GM21825 (cell line): ENCODE results near the gene EIF4E2.
A peak's percentile ranks its signal among the peaks of the same experiment; 100 is the strongest.

Source experiments
- ATAC-seq: cut with Tn5 transposase; IDR thresholded peaks from one replicate; pipeline ENCODE4 v1.9.1; 2021; ENCODE audit warnings: mild to moderate bottlenecking, moderate library complexity; ENCODE audit not compliant: unreplicated experiment

Gene EIF4E2, protein sequence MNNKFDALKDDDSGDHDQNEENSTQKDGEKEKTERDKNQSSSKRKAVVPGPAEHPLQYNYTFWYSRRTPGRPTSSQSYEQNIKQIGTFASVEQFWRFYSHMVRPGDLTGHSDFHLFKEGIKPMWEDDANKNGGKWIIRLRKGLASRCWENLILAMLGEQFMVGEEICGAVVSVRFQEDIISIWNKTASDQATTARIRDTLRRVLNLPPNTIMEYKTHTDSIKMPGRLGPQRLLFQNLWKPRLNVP

DNA sequence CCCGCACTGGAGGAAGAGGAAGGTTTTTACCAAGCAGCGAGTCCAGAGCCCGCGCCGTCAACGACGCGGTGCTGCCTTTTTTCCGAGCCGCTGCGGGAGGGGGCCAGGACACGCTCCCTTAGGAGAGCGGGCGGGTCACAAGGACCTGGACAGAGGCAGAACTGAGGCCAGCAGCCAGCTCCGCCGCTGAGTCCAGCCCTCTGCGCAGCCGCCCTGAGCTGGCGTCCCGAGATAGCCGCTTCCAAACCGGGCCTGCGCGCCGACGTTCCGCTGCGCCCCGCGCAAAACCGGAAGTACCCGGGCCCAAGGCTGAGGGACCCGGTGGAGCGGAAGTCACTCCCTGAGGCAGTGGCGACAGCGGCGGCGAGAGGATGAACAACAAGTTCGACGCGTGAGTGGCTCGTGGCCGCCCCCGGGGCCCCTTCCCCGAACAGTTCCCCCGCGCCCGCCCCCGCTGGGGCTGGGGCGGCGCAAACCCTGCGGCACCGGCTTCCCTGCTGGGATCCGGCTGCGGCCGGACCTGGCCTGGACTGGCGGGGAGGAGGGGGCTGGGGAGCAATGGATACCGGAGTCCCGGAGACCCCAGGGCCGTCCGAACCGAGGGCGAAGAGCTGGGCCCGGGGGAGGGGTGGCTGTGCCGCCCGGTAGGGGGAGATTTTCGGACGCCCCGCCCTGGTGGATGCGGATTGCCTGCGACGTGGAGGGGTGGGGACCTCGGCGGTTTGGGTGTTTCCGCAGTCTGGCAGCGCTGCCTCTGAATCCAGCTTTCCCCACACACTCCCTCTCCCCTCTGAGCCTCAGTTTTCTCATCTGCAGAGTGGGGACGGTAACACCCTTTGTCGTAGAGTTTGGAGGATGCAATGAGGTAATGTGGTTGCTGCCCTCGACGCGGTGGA, at the start of gene EIF4E2, which contains the start of gene TIGD1:
TSS of gene EIF4E2 (plus strand) at position 336 of the 896 bp plus-strand sequence. CDS start at position 372, 36 bp downstream.
TSS of gene TIGD1 (minus strand) at position 204 of the 896 bp plus-strand sequence. CDS start 675 bp downstream, outside the sequence.
- peak; percentile 89 for ATAC-seq

DNA sequence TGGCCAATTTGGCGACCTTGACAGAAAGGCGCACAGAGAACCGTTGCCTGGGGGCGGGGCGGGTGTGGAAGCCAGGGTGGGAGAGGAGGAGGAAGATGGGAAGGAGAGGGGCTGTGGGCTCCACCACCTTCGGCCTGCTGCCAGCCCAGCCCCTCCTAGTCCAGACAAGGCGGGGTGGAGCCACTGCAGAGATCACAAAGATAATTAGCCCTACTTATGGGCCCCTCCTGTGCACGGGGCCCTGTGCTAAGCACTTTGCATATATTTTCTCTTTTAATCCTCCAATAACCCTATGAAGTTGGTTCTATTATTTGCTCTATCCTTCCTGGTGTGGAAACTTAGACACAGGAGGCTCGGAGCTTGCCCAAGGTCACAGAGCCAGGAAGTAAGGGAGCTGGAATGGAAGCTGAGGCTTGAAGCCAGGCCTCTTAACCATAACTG, 49.1 kb upstream of the EIF4E2 start:
- ATAC-seq = no peak

DNA sequence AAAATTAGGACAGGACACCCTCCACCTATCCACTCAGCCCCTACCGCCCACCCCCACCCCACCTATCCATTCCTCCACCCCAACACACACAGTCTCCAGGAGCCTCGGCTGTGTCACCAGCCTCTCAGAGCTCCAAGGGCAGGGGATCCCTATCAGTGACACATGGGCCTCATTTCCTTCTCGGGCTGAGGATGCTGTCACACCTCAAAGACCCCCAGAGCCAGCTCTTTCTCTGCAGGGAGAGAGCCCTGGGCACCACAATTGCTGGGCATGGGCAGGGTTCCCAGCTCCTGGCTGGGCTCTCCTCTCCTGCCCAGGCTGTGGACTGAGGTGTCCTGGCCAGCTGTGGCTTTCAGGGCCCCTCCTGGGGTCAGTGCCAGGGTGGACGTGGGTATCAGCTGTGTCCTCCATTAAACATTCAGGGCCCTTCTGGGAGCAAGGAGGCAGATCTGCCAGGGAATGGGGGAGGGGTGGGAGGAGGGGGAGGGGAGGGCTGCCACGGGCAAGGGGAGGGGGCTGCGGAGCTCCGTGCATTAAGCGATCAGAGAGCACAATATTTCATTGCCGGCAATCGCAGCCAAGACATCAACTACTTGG, 48.6 kb upstream of the EIF4E2 start:
- ATAC-seq = no peak

DNA sequence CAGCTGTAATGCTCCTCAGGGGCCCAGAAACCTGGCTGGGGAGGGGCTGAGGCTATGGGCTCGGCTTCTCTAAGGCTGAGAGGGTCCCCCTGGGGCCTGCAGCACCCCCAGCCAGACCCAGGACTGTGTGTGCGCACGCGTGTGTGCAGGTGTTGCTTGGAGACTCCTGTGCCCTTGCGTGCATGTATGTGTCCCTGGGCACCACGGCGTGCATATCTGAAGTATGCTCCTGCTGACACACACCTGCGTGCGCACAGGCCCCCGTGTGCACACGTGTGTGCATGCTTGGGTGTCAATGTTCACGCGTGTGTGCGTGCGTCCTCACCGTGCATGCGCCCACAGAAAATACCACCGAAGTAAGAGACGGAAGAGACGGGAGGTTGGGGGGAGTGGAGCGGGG, 48.0 kb upstream of the EIF4E2 start:
- no peak for ATAC-seq

DNA sequence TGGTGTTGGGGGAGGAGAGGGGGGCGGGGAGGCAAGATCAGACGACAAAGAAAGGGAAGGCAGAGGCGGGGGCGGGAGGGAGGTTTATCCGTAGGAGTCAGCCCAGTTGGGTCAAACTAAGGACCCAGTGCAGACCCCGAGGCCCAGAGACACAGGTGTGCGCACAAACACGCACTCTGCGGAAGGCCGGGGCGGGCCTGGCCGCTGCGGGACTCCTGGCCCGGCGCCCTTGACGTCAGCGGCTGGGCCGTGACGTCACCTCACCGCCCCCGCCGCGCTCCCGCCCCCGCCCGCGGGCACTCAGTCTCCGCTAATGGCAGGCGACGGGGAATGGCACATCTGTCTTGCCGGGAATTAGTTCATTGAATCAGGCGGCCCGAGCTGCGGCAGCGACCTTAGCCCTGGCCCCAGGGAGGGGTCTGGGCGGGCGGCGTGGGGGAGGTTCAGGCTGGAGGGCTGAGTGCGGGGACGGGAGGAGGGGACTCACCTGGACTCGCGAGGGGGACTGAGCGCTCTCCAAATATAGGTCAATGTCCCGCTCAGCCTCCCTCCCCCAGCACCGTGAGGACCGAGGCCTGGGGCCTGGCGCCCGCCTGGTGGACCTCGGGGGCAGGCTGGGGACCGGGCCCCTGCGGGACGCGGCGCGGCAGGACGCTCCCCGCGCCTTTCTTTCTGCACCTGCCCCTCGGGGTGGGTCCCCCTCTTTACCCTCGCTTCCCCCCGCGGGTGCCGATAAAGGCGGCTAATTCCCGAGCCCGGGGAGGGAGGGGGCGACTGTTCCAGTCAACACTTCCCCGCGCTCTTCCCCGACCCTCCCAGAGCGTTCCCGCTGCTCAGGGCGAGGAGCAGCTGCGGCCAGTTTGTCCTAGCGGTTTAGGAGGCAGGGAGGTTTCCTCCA, 47.3 kb upstream of the EIF4E2 start:
- ATAC-seq = no peak

DNA sequence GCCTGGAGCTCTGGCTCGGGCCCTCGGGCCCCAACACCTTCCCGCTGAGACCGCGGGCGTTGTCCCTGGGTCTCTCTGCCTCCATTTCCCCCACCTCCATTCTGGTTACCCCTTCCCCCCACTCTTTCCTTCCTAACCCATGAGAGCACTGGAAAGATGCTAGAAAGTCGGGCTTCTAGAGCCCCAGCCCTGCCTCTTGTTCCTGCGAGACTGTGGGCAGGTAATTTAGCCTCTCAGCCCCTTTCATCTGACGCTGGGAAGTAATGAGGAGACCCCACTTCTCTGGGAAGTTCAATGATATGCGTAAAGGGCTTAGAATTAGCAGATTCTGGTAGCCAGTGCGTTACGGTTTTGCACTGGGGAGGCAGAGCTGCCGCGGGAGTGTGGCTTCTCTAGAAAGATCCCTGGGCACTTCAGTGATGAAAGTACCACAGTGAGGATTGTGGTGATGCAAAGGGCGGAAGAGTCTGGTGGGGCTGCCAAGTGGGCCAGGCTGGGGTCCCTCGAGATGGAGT, 46.6 kb upstream of the EIF4E2 start:
- ATAC-seq = no peak

DNA sequence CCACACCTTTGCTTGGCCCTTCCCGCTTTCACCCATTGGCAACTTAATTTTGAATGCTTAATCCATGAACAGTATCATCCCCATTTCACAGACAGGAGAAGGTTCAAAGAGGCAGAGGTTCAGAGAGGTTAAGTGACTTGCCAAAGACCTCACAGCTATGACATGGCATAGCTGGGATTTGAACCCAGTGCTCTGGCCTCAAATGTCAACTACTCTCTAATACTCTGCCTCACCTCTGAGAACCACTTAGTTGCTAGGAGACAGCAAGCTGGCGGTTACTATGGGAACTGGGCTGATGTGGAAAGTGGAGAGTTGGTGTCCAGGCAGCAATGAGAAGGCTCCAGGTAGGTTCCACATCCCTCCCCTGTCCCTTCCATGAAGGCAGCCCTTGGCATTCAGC, 46.1 kb upstream of the EIF4E2 start:
- no peak for ATAC-seq

DNA sequence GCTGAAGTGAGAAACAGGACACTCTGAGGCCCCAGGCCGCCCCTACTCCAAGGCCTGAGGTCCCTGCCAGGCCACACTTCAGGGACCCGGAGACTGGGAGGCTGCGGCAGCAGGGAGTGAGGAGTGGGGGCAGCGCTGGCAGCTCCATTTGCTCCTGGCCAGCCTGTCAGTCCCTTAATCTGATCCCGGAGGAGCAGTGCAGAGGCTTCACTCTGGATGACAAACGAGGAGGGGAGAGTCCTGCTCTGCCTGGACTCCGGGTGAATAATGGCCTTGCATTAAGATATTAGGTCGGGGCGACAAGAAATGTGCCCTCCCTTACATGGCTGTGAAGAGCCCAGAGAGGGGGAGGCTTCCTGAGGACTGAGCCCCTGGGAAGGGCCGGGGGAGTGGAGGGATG, 44.6 kb upstream of the EIF4E2 start:
- ATAC-seq = no peak

DNA sequence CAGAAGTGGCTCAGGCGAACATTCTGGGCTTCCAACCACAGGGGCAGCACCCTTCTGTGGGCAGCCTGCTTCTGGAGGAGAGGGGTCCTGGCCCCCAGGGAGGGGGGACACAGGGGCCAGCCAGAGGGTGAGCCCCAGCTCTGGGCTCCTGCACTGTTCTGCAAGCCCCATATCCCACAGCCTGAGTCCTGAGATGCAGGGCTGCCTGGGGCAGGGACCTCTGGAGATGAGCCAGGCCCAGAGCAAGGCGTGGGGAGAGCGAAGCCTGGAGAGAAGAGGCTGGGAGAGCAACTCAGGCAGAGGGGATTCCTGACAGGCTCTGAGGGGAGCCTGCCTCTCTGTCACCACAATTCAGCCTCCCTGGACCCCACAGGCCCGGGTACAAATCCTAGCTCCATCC, 43.8 kb upstream of the EIF4E2 start:
- ATAC-seq = no peak

DNA sequence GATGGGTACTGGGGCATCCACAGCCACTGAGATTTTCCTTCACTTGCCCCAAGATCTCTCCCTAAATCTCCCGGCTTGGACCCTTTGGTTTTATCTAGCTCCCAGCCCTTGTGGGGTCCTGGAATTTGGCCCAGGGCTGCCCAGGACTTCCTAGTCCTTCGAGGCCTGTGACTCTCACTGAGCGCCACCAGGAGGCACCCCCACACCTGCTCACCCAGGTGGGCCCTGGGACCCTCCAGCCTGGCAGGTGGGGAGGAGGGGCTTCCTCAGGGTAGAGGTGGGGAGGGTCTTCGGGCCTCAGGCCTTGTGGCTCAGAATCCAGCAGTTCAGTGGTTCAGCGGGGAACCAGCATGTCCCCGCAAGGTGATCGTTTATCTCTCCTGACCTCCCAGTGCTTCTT, 42.2 kb upstream of the EIF4E2 start:
- ATAC-seq = no peak

DNA sequence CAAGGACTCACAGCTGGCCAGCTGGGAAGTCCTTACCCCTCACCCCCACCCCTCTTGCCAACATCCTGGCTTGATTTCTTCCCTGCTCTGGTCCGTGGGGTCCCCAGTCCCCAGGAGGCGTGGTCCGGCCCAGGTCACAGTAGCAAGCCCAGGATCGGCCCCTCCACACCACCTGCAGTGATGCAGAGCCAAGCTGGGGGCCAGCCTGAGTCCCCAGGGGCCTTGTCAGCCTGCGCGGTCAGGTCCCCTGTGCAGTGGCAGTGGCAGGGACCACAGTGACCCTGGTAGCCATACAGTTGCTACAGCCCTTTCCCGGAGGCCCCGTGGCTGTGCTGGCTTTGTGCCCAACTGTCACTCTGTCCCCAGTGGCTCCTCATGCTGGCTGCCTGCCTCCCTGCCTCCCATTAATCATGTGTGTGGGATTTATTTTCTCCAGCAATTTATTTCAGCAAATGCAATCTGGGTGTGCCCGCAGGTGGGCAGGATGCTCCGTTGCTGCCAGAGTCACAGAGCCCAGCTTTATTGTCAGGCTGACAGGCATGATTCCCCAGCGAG, 39.1 kb upstream of the EIF4E2 start:
- no peak for ATAC-seq

DNA sequence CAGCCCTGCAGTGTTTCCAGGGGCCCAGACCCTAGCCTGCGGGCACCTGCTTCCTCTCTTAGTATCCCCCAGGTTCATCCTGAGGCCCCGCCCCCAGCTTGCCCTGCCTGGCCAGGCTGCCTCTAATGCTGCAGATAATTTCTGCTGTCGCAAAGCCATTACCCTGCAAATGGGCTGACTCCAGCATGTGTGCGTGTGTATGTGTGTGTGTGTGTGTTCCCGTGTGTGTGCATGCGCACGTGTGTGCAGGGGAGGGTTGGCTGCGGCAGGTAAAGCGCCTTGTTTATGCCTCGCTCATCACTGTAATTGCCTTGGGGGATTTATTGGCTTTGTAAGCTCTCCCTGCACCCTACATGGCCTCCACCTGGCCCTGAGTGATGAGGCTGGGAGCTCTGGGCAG, 37.9 kb upstream of the EIF4E2 start:
- ATAC-seq = no peak

DNA sequence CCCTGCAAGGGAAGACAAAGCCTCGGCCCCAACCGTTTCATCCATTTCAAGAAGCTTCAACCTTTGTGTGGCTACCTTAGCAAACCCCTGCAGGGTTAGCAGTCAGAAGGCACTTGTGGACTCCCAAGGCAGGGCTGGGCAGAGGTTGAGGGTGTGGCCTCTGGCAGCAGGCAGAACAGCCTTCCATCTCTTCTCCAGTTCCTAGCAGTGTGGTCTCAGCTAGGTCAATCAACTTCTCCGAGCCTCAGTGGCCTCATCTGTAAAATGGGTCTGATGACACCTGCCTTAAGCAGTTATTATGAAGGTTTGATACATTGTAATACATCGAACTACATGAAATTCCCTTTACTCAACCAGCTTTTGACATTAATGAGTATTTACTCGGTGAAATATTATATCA, 37.1 kb upstream of the EIF4E2 start:
- ATAC-seq = no peak

DNA sequence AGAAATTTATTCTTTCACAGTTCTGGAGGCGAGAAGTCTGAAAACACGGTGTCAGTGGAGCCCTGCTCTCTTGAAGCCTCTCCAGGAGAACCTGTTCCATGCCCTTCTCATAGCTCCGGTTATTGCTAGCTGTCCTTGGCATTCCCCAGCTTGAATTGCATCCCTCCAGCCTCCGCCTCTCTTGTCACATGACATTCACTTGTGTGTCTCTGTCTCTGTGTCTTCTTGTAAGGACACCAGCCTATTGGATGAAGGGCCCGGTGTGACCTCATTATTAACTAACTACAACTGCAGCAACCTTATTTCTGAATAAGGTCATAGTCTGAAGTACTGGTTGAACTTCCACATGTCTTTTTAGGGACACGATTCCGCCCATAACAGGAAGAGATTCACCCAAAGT, 34.9 kb upstream of the EIF4E2 start:
- ATAC-seq = no peak

DNA sequence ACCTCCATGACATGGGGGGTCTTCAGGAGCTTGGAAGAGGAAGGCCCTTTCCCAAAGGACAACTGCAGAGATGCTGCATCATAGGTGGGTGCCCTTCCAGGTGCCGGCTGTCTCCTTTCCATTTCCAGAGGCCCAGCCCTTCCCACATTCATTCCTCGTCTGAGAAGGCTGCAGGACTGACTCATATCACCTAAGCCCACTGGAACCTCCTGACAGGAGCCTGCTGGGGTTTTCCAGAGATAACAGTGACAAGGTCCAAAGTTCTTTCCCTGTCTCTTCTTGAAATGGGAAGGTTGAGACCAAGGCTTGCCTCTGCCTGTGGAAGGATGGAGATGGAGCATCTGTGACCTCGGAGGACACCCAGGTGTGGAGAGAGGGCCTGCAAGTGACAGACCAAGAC, 33.9 kb upstream of the EIF4E2 start:
- ATAC-seq = no peak

DNA sequence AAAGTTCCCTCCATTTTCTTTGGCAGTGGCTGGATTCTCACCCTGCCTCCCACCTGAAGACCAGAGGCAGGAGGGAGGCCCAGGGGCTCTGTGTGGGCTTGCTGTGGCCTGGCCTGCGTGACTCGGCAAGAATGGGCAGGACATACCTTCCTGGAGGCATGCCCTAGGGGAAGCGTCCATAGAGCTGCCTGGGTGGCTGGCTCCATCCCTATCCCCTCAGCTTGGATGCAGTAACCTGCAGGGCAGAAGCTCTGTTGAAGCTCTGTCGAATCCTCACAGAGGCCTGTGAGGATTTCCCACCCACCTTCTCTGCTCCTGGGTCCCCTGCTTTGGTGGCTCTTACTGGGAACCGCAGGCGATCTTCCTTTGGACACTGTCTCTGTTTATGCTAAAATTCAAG, 31.6 kb upstream of the EIF4E2 start:
- ATAC-seq = no peak

DNA sequence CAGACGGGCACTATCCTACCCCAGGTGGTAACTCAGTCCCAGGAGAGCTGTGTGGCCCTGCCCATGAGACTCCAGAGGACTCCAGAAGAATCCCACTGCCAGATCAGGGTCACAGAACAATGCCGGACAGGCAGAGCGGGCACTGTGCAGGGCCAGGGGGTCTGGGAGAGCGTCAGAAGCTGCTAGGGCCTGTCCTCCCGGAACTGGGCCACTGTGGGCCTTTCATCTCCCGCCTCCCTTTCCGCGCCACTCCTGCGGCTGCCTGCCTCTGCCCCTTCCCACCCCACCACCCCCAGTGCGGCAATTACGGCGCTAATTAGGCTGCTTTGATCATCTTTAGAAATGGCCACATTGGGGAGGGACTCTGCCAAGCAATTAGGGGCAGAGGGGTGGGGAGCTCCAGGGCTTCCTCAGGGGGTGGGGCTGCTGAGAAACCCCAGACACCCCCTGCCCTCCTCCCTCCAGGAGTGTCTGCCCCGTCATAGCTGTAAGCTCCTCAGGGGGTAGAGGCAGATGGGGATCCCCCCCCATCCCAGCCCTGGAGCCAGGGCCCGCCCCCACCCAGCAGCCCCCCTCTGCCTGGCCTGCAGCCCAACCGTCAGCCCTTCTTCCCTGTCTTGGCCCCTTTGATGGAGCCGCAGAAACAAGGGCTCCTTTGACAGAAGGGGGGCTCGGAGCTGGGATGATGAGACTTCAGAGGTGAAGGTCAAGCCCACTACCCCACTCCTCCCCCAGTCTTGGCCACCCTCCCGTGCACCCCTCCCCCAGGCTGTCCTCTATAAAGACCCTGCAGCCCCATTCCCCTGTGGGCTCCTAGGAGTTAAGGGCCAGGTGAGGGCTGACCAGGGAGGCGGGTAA, 30.7 kb upstream of the EIF4E2 start, which contains the start of gene PRSS56:
TSS of gene PRSS56 (plus strand) at position 808 of the 858 bp plus-strand sequence. CDS start 211 bp downstream, outside the sequence.
- ATAC-seq = no peak

DNA sequence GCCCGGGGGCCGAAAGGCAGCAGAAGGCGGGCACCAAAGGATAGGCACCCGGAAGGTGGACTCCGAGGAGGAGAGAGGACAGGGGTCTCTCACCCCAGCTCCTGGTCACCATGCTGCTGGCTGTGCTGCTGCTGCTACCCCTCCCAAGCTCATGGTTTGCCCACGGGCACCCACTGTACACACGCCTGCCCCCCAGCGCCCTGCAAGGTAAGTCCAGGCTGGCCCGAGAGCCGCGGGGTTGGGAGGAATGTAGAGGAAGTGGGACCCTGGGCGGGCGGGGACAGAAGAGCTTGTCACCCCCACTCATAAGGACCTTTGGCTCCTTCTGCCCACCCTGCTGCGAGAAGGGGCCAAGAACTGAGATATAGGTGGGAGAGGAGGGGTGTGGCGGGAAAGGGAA, 30.0 kb upstream of the EIF4E2 start:
- ATAC-seq = no peak

DNA sequence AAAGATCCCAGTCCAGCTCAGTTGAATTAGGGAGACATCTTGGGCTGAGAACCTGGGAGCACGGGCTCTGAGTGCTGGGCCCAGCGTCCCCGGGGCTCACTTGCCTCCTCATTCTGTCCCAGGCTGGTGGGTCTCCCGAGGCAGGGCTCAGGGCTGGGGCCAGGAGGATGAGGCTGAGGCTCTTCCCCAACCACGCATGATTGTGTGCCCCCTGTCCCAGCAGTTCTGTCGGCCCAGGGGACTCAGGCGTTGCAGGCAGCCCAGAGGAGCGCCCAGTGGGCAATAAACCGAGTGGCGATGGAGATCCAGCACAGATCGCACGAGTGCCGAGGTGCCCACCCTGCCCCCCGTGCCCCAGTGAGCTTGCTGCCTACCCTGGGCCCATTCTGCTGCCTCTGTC, 29.4 kb upstream of the EIF4E2 start:
- ATAC-seq = no peak
